ENCODE measurements around the gene CBX5.

GRCh38 chr12:54213079-54213478 is 66.8 kb downstream of the CBX5 start:
- TF ChIP-seq CBFB (CRISPR knock-in tag; IDR thresholded peaks at IDR 0.05) (no peak), SIRT6 (IDR thresholded peaks at IDR 0.05; ENCODE audit: low read depth, low read length) (no peak), TAF1 (IDR thresholded peaks at IDR 0.05; ENCODE audit: control insufficient read depth, extremely low read depth, insufficient read depth, low read length, severe bottlenecking) (no peak), REST (IDR thresholded peaks at IDR 0.05; ENCODE audit: borderline replicate concordance) (no peak), REST (CRISPR knock-in tag; IDR thresholded peaks at IDR 0.05; ENCODE audit: low read depth) (no peak), BHLHE40 (IDR thresholded peaks at IDR 0.05; ENCODE audit: low read length) (no peak), RAD21 (CRISPR knock-in tag; conservative IDR thresholded peaks at IDR 0.05 in 1 of 2, IDR thresholded peaks at IDR 0.05 in 1 of 2) (no peak), ARID2 (IDR thresholded peaks at IDR 0.05) (no peak), CEBPG (CRISPR knock-in tag; IDR thresholded peaks at IDR 0.05) (no peak), CEBPG (tag; conservative IDR thresholded peaks at IDR 0.05 in 1 of 2, IDR thresholded peaks at IDR 0.05 in 1 of 2) (no peak), POLR2AphosphoS2 (IDR thresholded peaks at IDR 0.05; ENCODE audit: low read length) (no peak), CTCF (IDR thresholded peaks at IDR 0.05 in 2 of 3, conservative IDR thresholded peaks at IDR 0.05 in 1 of 3; ENCODE audit: insufficient read depth in 2 of 3, low read depth in 1 of 3, low read length in 3 of 3) (no peak)
